ENCODE results near the gene EVX2. TPM values are rescaled to one million over a fixed set of nuclear protein-coding genes. Genes with fewer than 3 reads are reported as not detected.

EVX2 gene
- total and polyA plus RNA-seq, 12 donors, result not detected

GRCh38 chr2:176115883-176116813 lies 32.4 kb upstream of the EVX2 start, which contains the start of gene HOXD10:
Gene HOXD10 (plus strand): TSS chr2:176116778. CDS start chr2:176116834, 56 bp downstream.
- DNase-seq, result peak in 3 of 7 donors; percentile 46 to 63 (median 49)
- Histone ChIP-seq H3K9me3 (replicated peaks in 1 of 3) (no peaks in the 10 kb centered on the region), H3K27me3 (peaks cover 95% of the 10 kb centered on the region), H3K36me3 (replicated peaks in 1 of 2) (no peaks in the 10 kb centered on the region), H3K27ac (no peak within 1 kb of the TSS), H3K4me1 (replicated peaks in 1 of 2) (no peaks in the 10 kb centered on the region), H3K4me3 (peak within 1 kb of the TSS in 1 of 4 donors; percentile 12)
- intact Hi-C loops (cut with DNase I), result no loop called here
- TF ChIP-seq CTCF (IDR thresholded peaks at IDR 0.05) (peak in 3 of 6 experiments; percentile 4 to 24 (median 6)), POLR2A (IDR thresholded peaks at IDR 0.05) (no peak)
- WGBS, 4 donors, result 17 to 38% (median 20%) methylated on average over 14 to 66 of the region's 66 CpGs

GRCh38 chr2:176114930-176115625 lies 31.3 kb upstream of the EVX2 start:
- Histone ChIP-seq H3K4me1 (replicated peaks in 1 of 2) (no peaks in the 10 kb centered on the region), H3K27ac (no peak overlapping the region), H3K27me3 (peaks cover 100% of the 10 kb centered on the region), H3K9me3 (replicated peaks in 1 of 3) (no peaks in the 10 kb centered on the region), H3K36me3 (replicated peaks in 1 of 2) (no peaks in the 10 kb centered on the region), H3K4me3 (no peak overlapping the region)
- 47 to 59% (median 52%) methylated on average over 15 to 16 of the region's 16 CpGs for WGBS, 4 donors
- DNase-seq, result no peak
- intact Hi-C loops (cut with DNase I), result no loop called here
- TF ChIP-seq CTCF (IDR thresholded peaks at IDR 0.05), result no peak
- no peak for TF ChIP-seq POLR2A (IDR thresholded peaks at IDR 0.05)

GRCh38 chr2:176114120-176114929 lies 30.6 kb upstream of the EVX2 start:
- H3K4me3 ChIP-seq, result no peak overlapping the region

More at GRCh38 chr2:176114120-176114929, 30.6 kb upstream of the EVX2 start:
- 50 to 55% (median 51%) methylated on average over 26 of the region's 26 CpGs for WGBS, 4 donors
- Histone ChIP-seq H3K27me3 (peaks cover 100% of the 10 kb centered on the region), H3K4me1 (replicated peaks in 1 of 2) (no peaks in the 10 kb centered on the region), H3K9me3 (replicated peaks in 1 of 3) (no peaks in the 10 kb centered on the region), H3K27ac (no peak overlapping the region), H3K36me3 (replicated peaks in 1 of 2) (no peaks in the 10 kb centered on the region)
- DNase-seq, result peak in 1 of 7 donors; percentile 13
- intact Hi-C loops (cut with DNase I), result no loop called here
- no peak for TF ChIP-seq CTCF (IDR thresholded peaks at IDR 0.05)
- no peak for TF ChIP-seq POLR2A (IDR thresholded peaks at IDR 0.05)

Measured in adrenal gland (tissue), 12 donors.